Myocyte (in vitro differentiated cells): ENCODE results near the gene RELB. TPM values are rescaled to one million over a fixed set of nuclear protein-coding genes. Genes with fewer than 3 reads are reported as not detected.
A peak's percentile ranks its signal among the peaks of the same experiment; 100 is the strongest.

Experiments used
- DNase-seq: peaks from one replicate; pipeline ENCODE4 v3.0.0-alpha.2; 2012; ENCODE audit warnings: low read depth
- total RNA-seq: library from RNA; depleted of rRNA; stranded (reverse); fragments of >200 nt; gene quantifications from 2 replicates; pipeline ENCODE4 v1.2.3, GENCODE V29; 2014

RELB gene
- total RNA-seq, 1 donor from 2014 or later, result 14.2 TPM

GRCh38 chr19:45057444-45057843 lies 56.2 kb downstream of the RELB start:
- DNase-seq, result no peak

GRCh38 chr19:45058622-45059159 lies 57.4 kb downstream of the RELB start:
- DNase-seq, result no peak

GRCh38 chr19:45059258-45059965 lies 58.1 kb downstream of the RELB start:
- DNase-seq, result peak; percentile 73

- no peak for DNase-seq
These were observed 60.7 kb downstream of the RELB start for GRCh38 chr19:45061965-45062364.

- no peak for DNase-seq
These were observed 62.9 kb downstream of the RELB start for GRCh38 chr19:45063851-45064801.

- DNase-seq, result no peak
These were observed 65.8 kb downstream of the RELB start for GRCh38 chr19:45066921-45067661.

GRCh38 chr19:45068041-45068440 lies 66.8 kb downstream of the RELB start:
- DNase-seq, result no peak

GRCh38 chr19:45069056-45069455 lies 67.8 kb downstream of the RELB start:
- no peak for DNase-seq

- DNase-seq, result no peak
These were observed 69.0 kb downstream of the RELB start for GRCh38 chr19:45070214-45070613.

- no peak for DNase-seq
These were observed 69.7 kb downstream of the RELB start for GRCh38 chr19:45070861-45071544.

GRCh38 chr19:45071545-45071938 lies 70.3 kb downstream of the RELB start:
- DNase-seq, result no peak

GRCh38 chr19:45071969-45072790 lies 70.9 kb downstream of the RELB start:
- DNase-seq, result no peak

- no peak for DNase-seq
These were observed 73.6 kb downstream of the RELB start for GRCh38 chr19:45074744-45075300.

- DNase-seq, result peak; percentile 35
These were observed 74.2 kb downstream of the RELB start for GRCh38 chr19:45075301-45076028.

- no peak for DNase-seq
These were observed 75.0 kb downstream of the RELB start, which contains the start of gene ZNF296 for GRCh38 chr19:45076029-45076850. Gene ZNF296 (minus strand): TSS chr19:45076478. CDS start chr19:45076373, 105 bp downstream.

- no peak for DNase-seq
These were observed 75.8 kb downstream of the RELB start for GRCh38 chr19:45076851-45077730.
